Eye (tissue), 1 donor: Measurements from ENCODE around the gene SLC9A2.

ENCODE experiments used
- DNase-seq: peaks from one replicate; pipeline ENCODE4 v3.0.0-alpha.2; 2015

The SLC9A2 gene, protein sequence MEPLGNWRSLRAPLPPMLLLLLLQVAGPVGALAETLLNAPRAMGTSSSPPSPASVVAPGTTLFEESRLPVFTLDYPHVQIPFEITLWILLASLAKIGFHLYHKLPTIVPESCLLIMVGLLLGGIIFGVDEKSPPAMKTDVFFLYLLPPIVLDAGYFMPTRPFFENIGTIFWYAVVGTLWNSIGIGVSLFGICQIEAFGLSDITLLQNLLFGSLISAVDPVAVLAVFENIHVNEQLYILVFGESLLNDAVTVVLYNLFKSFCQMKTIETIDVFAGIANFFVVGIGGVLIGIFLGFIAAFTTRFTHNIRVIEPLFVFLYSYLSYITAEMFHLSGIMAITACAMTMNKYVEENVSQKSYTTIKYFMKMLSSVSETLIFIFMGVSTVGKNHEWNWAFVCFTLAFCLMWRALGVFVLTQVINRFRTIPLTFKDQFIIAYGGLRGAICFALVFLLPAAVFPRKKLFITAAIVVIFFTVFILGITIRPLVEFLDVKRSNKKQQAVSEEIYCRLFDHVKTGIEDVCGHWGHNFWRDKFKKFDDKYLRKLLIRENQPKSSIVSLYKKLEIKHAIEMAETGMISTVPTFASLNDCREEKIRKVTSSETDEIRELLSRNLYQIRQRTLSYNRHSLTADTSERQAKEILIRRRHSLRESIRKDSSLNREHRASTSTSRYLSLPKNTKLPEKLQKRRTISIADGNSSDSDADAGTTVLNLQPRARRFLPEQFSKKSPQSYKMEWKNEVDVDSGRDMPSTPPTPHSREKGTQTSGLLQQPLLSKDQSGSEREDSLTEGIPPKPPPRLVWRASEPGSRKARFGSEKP

DNA sequence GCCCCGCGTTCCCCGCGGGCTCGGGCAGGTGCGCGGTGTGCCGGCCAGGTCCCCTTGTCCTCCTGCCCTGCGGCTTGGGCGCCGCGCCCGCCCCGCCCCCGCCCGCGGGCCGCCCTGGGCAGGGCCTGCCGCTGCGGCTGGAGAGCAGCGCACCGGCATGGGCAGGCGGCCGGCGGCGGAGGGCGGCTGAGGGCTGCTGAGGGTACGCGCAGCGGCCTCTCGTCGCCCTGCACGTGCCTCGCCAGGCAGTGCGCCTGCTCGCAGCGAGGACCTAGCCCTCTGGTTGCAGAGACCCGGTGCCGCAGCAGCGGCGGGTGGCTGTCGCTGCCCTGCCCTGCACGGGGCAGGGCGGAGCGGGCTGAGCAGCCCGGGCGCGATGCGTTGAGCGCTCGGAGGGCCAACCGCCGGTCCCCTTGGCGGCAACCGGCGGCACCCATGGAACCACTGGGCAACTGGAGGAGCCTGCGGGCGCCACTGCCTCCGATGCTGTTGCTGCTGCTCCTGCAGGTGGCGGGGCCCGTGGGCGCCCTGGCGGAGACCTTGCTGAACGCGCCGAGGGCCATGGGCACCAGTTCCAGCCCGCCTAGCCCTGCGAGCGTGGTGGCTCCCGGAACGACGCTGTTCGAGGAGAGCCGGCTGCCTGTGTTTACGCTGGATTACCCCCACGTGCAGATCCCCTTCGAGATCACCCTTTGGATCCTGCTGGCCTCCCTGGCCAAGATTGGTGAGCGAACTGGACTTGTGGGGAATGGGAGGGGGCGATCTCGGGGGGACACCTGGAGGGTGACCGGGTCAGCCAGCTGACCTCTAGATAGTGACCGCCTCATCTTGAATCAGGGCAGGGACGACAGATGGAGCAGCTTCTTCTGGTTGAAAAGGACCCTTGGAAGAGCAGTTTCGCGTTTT is at the start of gene SLC9A2:
TSS of gene SLC9A2 (plus strand) at position 140 of the 906 bp plus-strand sequence. CDS start at position 436, 296 bp downstream.
- peak; percentile 67 for DNase-seq

DNA sequence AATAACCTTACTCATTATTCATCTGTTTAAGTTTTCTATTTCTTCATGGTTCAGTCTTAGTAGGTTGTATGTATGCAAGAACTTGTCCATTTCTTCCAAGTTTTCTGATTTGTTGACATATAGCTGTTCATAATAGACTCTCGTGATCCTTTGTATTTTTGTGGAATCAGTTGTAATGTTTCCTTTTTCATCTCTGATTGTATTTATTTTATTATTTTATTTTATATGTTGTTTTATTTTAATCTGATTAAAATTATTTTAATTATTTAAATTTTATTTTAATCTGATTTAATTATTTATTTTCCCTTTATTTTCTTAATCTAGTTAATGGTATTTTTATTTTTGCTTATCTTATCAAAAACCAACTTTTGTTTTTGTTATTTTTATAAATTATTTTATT is 43.5 kb upstream of the SLC9A2 start:
- no peak for DNase-seq

DNA sequence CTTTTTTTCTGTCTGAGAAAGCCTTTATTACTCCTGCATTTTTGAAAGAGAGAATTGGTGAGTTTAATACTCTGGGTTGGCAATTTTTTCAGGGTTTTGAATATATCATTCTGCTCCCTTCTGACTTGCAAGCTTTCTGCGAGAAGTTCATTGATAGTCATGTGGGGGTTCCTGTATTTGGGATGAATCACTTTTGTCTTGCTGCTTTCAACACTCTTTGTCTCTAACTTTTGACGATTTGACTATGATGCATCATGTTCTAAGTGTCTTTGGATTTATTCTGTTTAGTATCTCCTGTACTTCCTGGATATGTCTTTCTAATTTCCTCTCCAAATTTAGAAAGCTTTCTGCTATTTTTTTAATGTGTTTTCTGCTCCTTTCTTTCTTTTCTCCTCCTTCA is 41.0 kb upstream of the SLC9A2 start:
- no peak for DNase-seq

DNA sequence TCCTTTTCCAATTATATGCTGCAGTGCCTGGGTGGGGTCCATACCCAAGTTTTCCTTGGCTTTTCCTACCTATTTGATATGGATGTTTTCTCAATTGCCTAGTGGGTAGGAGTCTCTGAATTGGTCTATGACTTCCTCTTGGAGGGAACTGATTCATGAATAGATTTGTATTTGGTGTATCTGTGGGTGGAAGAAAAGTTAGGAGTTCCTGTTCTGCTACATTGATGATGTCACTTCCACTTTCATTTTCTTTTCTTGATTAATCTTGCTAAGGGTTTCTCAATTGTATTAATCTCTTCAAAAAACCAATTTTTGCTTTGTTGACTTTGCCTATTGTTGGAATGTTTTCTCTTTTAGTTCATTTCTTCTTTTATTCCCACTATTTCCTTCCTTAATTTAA is 37.4 kb upstream of the SLC9A2 start:
- no peak for DNase-seq

DNA sequence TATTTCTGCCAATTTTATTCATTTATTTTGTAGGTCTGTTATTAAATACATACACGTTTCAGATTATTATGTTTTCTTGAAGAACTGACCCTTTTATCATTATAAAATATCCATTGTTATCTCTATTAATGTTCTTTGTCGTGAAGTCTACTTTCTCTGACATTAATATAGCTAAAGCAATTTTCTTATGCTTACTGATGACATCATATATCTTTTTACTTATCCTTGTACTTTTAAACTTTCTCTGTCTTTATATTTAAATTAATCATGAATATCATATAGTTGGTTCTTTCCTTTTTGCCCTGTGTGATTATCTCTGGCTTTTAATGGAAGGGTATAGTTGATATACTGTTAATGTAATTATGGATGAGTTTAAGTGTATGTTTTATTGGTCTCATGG is 36.5 kb upstream of the SLC9A2 start:
- DNase-seq, result no peak

DNA sequence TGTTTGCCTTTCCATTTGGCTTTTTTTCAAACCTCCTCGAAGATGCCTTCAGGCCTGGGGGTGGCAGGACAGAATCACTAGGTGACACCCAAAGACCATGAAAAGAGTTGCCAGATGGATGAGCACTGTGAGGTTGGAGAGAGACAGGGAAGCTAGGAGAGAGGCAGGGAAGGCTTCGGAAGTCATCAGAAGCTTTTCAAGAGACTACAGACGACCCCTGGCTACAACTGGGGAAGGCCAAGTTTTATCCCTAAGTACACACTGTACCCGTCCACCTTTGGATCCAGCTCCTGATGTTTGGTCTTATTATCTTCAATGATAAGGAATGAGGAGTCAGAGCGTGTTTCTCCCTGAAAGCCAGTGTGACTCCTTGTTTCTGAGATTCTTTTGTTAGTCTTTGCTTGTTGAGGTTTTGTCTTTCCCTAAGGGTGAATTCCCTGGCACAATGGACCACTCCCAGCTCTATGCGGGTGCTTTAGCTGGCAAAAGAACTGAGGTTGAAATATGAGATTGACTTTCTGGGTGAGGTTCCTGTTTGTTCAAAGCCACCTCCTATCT is 33.4 kb upstream of the SLC9A2 start:
- no peak for DNase-seq

DNA sequence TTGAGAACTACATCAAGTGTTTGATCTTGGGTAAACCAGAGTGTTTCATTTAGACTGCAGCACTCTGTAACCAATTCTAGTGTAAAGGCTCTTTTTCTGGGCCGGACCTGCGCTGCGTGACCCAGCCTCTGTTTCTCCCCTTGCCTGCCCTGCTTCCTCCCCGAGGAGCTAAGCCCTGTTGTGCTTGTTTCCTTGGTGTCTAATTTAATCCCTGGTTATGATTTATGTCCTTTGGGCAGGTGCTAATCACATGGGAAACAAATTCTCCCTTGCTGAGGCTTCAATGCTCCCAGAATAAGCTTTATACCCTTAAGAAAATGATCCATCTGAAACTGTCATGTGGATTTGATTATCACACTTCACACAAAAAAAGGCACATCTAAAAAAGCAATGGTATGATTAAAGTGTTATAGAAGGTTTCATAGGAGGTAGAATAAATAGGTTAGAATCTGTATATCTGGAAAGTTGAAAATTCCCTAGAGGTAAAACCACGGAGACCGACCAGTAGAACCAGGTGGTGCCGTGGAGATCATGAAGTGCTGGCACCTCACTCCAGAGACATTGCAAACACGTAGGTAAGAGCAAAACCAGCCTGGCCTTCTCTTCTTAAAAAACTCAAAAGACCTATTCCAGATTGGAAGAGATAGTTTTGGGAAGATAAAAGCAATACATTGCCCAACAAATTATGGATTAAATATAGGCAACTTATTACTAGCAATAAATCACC is 31.0 kb upstream of the SLC9A2 start:
- no peak for DNase-seq

DNA sequence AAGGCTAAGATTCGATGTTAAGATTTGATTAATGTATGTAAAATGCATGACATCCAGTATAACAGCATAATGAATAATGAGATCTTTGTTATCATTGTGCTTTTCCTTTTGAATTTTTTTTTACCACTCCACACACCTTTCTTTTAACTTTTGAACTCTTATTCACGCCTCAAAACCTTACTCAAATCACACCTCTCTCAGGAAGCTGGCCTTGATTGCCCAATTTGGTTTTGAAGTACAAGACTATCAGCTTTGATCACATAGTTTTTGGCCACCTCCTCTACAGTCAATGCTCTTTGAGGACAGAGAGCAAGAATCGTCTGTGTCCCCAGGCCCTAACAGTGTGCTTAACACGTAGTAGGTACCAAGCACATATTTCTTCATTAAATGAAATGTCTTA is 29.9 kb upstream of the SLC9A2 start:
- no peak for DNase-seq

DNA sequence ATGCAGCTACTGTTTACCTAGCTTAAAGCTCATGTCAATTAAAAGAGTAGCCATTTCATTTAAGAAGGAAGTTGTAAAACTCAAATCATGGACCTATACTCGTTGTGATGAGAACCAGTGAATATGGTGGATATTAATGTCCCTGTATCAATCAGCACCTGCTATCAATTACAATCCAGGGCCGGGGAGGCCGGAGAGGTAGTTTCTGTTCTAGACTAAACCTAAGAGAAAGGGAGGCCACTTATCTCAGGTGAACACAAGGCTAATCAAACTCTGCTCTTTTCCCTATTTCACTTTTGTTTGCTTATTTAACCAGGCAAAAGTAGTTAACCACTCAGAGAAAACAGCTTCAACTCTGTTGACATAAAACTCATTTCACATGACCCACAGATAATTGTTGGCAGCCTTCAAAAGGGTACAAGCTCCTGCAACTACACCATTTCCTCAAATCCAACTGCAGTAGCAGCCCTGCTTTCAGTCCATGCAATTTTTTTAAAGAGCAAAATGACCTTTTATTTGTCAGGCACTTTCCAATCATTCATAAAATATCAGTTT is 27.8 kb upstream of the SLC9A2 start:
- no peak for DNase-seq

DNA sequence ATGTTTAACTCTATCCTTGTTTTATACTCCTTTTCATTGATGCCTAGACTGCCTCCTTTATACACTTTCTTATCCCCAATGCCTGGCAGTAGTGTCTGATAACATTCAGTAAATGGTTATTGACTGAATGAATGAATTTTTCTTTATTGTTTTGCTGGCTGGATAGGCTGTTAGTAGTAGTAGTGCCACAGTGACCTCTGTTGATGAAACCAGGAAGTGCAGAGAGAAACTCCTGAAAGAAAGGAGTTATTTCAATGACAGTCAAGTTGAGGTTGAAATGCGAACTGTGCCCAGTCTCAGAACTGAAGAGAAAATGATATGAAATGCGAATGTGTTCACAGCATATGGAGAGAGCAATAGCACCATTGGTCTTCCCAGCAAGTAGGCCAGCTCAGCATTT is 26.8 kb upstream of the SLC9A2 start:
- peak; percentile 19 for DNase-seq

DNA sequence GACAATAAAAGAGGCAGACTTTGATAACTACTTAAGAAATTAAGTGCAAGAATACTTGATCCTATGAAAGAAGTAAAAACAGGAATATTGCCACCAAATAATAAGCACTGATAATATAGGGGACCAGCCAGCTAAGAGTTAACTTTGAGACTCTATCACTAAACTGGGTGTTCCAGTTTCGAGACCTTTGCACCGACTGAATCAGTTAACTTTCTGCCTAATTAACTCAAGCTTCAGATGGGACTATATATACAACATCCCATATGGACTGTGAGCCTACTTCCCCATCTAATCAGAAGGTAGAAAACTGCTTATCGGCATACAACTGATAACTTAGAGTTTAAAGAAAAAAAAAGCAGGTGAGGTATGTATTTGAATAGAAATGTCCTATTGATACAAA is 25.8 kb upstream of the SLC9A2 start:
- DNase-seq, result no peak

DNA sequence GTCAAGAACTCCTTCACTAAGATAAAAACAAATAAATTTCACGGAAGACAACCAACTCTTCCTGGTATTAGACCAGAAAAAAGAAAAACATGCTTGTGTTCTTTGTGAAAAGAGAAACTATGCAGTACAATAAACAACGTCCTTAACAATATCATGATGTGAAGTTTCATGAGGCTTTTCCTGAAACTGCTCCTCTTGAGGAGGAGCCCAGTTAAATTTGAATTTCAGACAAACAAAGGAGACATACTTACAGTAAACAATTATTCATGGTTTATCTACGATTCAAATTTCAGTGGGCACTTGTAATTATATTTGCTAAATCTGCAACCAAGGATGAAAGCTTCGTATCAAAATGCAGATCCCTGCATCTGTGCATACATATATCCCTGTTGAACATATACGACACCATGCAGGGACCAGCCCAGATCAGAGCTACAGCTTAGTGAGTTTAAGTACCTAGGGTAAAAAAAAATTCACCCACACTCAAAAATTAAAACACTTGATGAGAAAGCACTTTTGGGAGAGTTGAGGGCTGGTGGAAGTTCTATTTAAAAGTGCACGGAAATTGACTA is 24.8 kb upstream of the SLC9A2 start:
- DNase-seq, result no peak

DNA sequence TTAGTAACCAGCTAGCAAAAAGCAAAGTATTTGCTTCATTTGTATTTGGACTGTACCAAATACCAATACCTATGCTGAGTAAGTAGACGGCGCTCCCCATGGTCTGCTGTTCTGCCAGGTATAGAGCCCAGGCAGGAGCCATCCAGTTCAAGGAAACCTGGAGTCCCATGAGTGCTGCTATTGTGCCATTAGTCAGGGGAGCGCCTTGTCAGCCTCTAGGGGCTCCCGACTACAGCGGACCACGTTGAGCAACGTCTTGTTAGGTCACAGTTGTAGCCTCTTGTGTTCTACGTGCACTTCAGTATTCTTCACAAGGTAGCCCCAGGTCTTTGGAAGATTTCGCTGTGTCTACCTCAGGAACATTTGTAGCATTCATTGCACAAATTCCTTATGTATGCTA is 21.6 kb upstream of the SLC9A2 start:
- no peak for DNase-seq

DNA sequence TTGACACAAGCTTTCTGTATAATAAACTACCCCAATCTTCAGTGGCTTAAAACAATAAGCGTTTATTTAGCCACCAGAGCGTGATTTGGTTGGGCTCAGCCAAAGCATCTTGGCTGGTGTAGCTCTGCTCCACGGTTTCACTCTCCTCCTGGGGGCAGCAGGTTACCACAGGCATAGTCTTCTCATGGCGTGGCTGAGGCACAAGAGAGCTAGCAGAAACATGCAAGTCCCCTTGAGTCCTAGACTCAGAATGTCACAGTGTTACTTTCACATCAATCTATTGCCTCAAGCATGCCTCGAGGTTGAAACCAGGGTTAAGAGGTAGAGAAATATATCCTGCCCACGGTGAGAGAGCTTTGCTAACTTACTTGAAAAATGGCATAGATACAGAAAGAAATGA is 19.9 kb upstream of the SLC9A2 start:
- no peak for DNase-seq

DNA sequence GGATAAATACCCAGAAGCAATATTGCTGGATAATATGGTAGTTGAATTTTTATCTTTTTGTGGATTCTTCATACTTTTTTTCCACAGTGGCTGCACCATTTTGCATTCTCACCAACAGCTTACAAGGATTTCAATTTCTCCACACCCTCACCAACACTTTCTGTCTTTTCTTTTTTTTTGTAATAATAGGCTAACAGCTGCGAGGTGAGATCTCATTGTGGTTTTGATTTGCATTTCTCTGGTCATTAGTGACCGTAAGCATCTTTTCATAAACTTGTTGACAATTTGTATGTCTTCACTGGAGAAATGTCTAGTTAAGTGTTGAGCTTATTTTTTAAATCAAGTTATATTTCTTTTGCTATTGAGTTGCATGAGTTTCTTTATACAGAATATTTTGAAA is 17.6 kb upstream of the SLC9A2 start:
- DNase-seq, result no peak

DNA sequence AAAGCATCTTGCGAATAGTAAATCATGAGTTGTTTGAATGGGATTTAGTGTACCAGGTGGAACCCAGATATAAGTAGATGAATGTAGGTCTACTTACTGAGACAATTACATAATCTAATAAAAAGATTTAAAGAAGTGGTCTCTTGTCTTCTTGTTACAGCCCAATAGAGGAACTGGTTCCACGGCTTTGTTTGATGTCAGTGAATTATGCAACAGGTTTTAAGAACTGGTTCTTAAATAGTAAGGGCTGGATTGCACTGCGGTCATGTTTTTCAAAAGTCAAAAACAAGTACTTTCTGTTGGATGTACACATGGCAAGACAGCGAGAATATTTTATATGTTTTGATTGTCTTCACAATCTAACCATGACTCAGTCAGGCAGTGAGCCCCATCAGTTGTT is 15.4 kb upstream of the SLC9A2 start:
- no peak for DNase-seq

DNA sequence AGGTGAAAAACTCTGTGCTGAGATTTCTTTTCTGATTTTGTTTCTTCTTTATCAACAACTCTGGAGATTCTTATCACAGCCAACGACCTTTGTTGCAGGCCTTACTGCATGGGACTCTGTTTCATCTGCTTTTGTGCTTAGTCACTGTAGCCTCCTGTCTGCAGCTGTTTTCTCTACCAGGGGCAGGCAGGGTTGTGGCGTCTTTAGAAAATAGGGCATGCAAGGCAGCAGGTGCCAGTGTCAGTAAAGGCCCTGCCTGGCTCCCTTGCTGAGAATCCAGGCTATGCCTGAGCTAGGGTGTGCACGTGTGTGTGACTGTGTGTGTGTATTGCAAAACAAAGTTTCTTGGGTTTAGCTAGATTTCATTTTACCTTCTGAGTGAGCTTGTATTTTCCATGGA is 14.6 kb upstream of the SLC9A2 start:
- DNase-seq, result peak; percentile 16

DNA sequence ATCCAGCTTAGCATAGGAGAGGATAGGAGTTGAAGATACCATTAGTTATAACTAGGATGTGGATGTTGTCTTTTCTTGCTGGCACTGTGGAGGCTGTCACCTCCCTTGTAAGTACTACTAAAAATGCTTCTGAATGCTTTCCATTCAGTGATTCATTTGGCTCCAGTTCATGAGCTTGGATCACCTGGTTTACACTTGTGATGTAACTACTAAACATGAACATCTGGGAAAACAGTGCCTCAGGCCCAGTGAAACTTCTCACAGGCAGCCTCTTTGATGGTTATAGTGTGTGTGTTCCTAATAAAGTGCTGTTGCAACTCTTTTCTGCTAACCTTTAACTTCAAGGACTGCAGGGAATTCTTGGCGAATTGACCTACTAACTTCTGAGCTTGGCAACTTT is 13.0 kb upstream of the SLC9A2 start:
- DNase-seq, result peak; percentile 42

DNA sequence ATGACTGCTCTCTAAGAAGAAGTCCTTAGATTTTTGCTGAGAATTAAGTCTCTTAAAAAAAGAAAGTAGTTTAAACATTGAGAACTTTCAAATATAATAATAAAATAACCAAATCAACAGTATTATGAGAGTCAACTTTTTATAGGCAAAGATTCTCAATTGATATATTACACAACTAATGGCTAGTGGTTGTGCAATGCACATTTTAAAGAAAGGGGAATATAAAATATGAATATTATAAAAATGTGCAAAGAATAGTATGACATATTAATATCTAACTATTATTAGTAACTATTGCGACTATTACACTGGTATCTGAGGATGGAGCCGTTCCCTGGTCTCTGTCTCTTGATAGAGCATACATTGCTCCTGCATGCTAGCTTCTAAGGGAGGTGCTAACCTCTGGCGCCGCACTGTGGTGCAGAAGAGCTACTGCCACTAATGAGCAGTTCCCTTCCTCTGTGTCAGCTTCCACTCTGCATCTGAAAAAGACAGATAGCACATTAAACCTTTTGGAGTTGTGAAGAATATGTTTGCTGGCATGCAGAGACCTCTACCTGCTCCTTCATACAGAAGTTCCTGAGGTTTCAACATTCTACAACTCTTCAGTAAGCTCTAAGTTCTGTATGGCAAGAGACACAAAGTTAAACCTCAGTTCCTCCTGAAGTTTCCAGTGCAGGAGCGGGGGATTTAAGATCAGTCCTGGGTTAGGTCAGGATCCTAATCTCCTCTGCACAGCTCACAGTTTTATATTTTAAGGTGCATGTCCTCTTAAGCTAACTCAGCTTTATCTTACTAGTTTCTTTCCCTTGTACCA is 3.5 kb upstream of the SLC9A2 start:
- peak; percentile 72 for DNase-seq
